Neuronal stem cell (in vitro differentiated cells): ENCODE data around the gene HOXC9.

Source experiments
- DNase-seq: peaks from one replicate; pipeline ENCODE4 v3.0.0-alpha.2; 2013; ENCODE audit warnings: low spot score
- H2AFZ ChIP-seq: one replicate; pipeline ENCODE4 v1.6.1; 2013; ENCODE audit warnings: mild to moderate bottlenecking, low read length, inconsistent platforms
- H2AK5ac ChIP-seq: 2 replicates; pipeline ENCODE4 v1.6.1; 2013; ENCODE audit warnings: low read depth, mild to moderate bottlenecking, inconsistent platforms, low read length, moderate library complexity, mixed read lengths
- H2BK120ac ChIP-seq: 2 replicates; pipeline ENCODE4 v1.6.1; 2013; ENCODE audit warnings: low read depth, mild to moderate bottlenecking, inconsistent platforms, low read length, moderate library complexity, mixed read lengths
- H2BK12ac ChIP-seq: one replicate; pipeline ENCODE4 v1.6.1; 2013; ENCODE audit warnings: low read length, inconsistent platforms
- H2BK15ac ChIP-seq: 2 replicates; pipeline ENCODE4 v1.6.1; 2013; ENCODE audit warnings: mild to moderate bottlenecking, low read length, inconsistent platforms, mixed read lengths
- H2BK5ac ChIP-seq: one replicate; pipeline ENCODE4 v1.6.1; 2013; ENCODE audit warnings: inconsistent platforms, mild to moderate bottlenecking, low read length, moderate library complexity
- H3K14ac ChIP-seq: one replicate; pipeline ENCODE4 v1.6.1; 2013; ENCODE audit warnings: low read length, inconsistent platforms
- H3K18ac ChIP-seq: 2 replicates; pipeline ENCODE4 v1.6.1; 2013; ENCODE audit warnings: low read length, inconsistent platforms
- H3K23ac ChIP-seq: 2 replicates; pipeline ENCODE4 v1.6.1; 2013; ENCODE audit warnings: low read depth, mild to moderate bottlenecking, mixed read lengths, low read length, inconsistent platforms; ENCODE audit not compliant: poor library complexity
- H3K27ac ChIP-seq: replicated peaks from 3 replicates; pipeline ENCODE4 v1.5.1; 2013; ENCODE audit warnings: low read length, inconsistent platforms
- H3K27me3 ChIP-seq, 3 experiments: 2 replicates each; pipeline ENCODE4 v1.6.1; 2013; ENCODE audit warnings: low read length in 3 of 3, mild to moderate bottlenecking in 2 of 3, inconsistent platforms in 1 of 3, low read depth in 1 of 3, mixed read lengths in 1 of 3, moderate library complexity in 1 of 3; ENCODE audit not compliant: control insufficient read depth in 3 of 3, insufficient read depth in 3 of 3
- H3K36me3 ChIP-seq, 2 donors: replicated peaks in 1 of 2; 2 replicates each; pipeline ENCODE4 v1.6.1; 2013; ENCODE audit warnings: low read length in 2 of 2; ENCODE audit not compliant: control insufficient read depth in 2 of 2, insufficient read depth in 2 of 2
- H3K4ac ChIP-seq: 2 replicates; pipeline ENCODE4 v1.6.1; 2013; ENCODE audit warnings: inconsistent platforms, mild to moderate bottlenecking, low read length, moderate library complexity
- H3K4me1 ChIP-seq, 2 donors: 1 replicate in 1 of 2; 2 replicates in 1 of 2; pipeline ENCODE4 v1.6.1; 2013; ENCODE audit warnings: low read length in 2 of 2, low read depth in 1 of 2; ENCODE audit not compliant: control insufficient read depth in 2 of 2, insufficient read depth in 1 of 2
- H3K4me2 ChIP-seq: one replicate; pipeline ENCODE4 v1.6.1; 2013; ENCODE audit warnings: mild to moderate bottlenecking, low read length, inconsistent platforms; ENCODE audit not compliant: insufficient read depth, poor library complexity, severe bottlenecking
- H3K4me3 ChIP-seq, 2 donors: 2 replicates each; pipeline ENCODE4 v1.5.1; 2013; ENCODE audit warnings: low read length in 2 of 2, mild to moderate bottlenecking in 2 of 2, inconsistent platforms in 1 of 2, moderate library complexity in 1 of 2
- H3K79me1 ChIP-seq: one replicate; pipeline ENCODE4 v1.6.1; 2013; ENCODE audit warnings: low read depth, mild to moderate bottlenecking, inconsistent platforms, low read length, moderate library complexity
- H3K9ac ChIP-seq: one replicate; pipeline ENCODE4 v1.6.1; 2013; ENCODE audit warnings: mild to moderate bottlenecking, low read depth, low read length, inconsistent platforms; ENCODE audit not compliant: poor library complexity
- H3K9me3 ChIP-seq, 2 donors: replicated peaks in 1 of 2; 2 replicates each; pipeline versions ENCODE3 to v1.6.1; 2013; ENCODE audit warnings: low read length in 2 of 2, mild to moderate bottlenecking in 2 of 2, inconsistent platforms in 1 of 2, low read depth in 1 of 2, mixed read lengths in 1 of 2, moderate library complexity in 1 of 2; ENCODE audit not compliant: control insufficient read depth in 2 of 2, insufficient read depth in 1 of 2
- H4K8ac ChIP-seq: one replicate; pipeline ENCODE4 v1.6.1; 2013; ENCODE audit warnings: low read depth, mild to moderate bottlenecking, inconsistent platforms, low read length, moderate library complexity
- H4K91ac ChIP-seq: one replicate; pipeline ENCODE4 v1.6.1; 2013; ENCODE audit warnings: low read length, low read depth, mild to moderate bottlenecking, inconsistent platforms; ENCODE audit not compliant: poor library complexity
- WGBS, 2 donors: extraction: QIAGEN DNeasy Blood & Tissue Kit; methylation state at CpG; one replicate each; pipeline ENCODE4 v1.1.7; 2013; ENCODE audit warnings: missing lambda C conversion rate in 2 of 2, mixed read lengths in 1 of 2; ENCODE audit not compliant: insufficient read length in 2 of 2, insufficient replicate concordance in 1 of 2; ENCODE audit errors: extremely low coverage in 2 of 2; 5-methylcytosine and 5-hydroxymethylcytosine counted together

HOXC9 gene

DNA sequence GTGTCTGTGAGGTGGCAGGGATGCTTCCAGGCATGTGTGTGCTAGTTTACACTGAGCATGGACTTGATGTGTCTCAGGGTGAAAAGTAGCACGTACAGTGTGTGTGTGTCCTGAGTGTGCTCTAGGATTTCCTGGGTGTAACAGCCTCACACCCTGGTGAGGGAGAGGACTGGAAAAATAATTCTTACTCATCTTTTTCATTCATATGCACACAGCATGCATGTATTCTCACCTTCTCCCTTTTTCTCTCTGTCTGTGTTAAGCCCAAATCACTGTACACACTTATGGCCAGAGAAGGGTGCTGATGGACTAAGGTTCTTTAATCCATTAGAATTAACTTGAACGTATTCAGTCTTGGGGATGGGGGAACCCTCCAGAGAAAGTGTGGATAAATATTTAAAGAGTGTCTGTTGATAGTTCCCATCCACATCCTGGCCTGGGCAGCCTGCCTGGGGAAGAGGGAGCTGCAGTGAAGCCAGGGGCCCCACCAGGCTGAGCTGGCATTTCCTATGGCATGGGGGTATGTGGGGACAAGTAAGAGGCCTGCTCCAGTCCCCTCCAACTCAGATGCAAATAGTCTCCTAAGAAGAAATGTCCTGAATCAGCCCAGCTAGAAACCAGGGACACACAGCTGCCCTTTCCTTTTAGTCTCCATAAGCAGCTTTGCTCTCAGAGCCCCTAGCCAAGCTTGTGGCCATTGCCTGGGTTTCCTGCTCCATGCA lies 7.7 kb downstream of the HOXC9 start:
- no peaks in the 10 kb centered on the region for H3K4me1 ChIP-seq
- H3K27me3 ChIP-seq: peaks cover 65 to 95% (median 95%) of the 10 kb centered on the region in 3 experiments
- no peak overlapping the region for H2AFZ ChIP-seq
- no peak overlapping the region for H2BK5ac ChIP-seq
- no peak overlapping the region for H2BK15ac ChIP-seq
- H3K4me2 ChIP-seq: no peak overlapping the region
- H3K4me3 ChIP-seq: no peak overlapping the region
- no peaks in the 10 kb centered on the region for H3K36me3 ChIP-seq
- H3K18ac ChIP-seq: no peak overlapping the region
- no peak overlapping the region for H2AK5ac ChIP-seq
- no peak overlapping the region for H2BK12ac ChIP-seq
- no peak overlapping the region for H3K4ac ChIP-seq
- H3K79me1 ChIP-seq: peaks cover 2% of the 10 kb centered on the region
- H3K23ac ChIP-seq: no peak overlapping the region
- H4K8ac ChIP-seq: no peak overlapping the region
- H3K14ac ChIP-seq: no peak overlapping the region
- no CpG with 5 or more reads among the region's 2 CpGs for WGBS, 2 donors
- H3K9ac ChIP-seq: peak overlapping the region; percentile 70
- no peaks in the 10 kb centered on the region for H3K9me3 ChIP-seq
- DNase-seq: no peak
- no peak overlapping the region for H3K27ac ChIP-seq
- no peak overlapping the region for H2BK120ac ChIP-seq
- H4K91ac ChIP-seq: no peak overlapping the region

DNA sequence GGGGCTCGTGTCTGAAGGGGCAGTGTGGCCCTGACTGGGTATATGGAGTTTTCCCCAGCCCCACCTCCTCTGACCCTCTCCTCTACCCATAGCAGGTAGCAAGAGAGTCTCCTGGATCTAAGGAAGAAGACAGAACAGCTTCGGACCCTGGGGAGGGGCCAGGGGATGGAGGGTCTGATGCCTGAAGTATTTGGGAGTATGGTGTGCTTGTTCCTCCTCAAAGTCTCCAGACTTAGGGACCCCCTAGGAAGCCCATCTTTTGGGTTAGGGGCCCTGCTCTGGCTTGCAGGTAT lies 8.2 kb downstream of the HOXC9 start:
- H2AFZ ChIP-seq: no peak overlapping the region
- H4K8ac ChIP-seq: no peak overlapping the region
- H2BK120ac ChIP-seq: no peak overlapping the region
- no peak overlapping the region for H2AK5ac ChIP-seq
- peaks cover 2% of the 10 kb centered on the region for H3K79me1 ChIP-seq
- H3K14ac ChIP-seq: no peak overlapping the region
- no peak overlapping the region for H3K23ac ChIP-seq
- no peak overlapping the region for H3K4me2 ChIP-seq
- H3K9me3 ChIP-seq: no peaks in the 10 kb centered on the region
- no peak overlapping the region for H3K4ac ChIP-seq
- H3K4me1 ChIP-seq: no peaks in the 10 kb centered on the region
- no peak overlapping the region for H4K91ac ChIP-seq
- H3K36me3 ChIP-seq: no peaks in the 10 kb centered on the region
- H3K27me3 ChIP-seq: peaks cover 65 to 95% (median 95%) of the 10 kb centered on the region in 3 experiments
- H2BK12ac ChIP-seq: no peak overlapping the region
- H2BK15ac ChIP-seq: no peak overlapping the region
- no peak overlapping the region for H2BK5ac ChIP-seq
- DNase-seq: no peak
- no peak overlapping the region for H3K4me3 ChIP-seq
- no CpG with 5 or more reads among the region's 2 CpGs for WGBS, 2 donors
- no peak overlapping the region for H3K27ac ChIP-seq
- H3K18ac ChIP-seq: no peak overlapping the region
- no peak overlapping the region for H3K9ac ChIP-seq

DNA sequence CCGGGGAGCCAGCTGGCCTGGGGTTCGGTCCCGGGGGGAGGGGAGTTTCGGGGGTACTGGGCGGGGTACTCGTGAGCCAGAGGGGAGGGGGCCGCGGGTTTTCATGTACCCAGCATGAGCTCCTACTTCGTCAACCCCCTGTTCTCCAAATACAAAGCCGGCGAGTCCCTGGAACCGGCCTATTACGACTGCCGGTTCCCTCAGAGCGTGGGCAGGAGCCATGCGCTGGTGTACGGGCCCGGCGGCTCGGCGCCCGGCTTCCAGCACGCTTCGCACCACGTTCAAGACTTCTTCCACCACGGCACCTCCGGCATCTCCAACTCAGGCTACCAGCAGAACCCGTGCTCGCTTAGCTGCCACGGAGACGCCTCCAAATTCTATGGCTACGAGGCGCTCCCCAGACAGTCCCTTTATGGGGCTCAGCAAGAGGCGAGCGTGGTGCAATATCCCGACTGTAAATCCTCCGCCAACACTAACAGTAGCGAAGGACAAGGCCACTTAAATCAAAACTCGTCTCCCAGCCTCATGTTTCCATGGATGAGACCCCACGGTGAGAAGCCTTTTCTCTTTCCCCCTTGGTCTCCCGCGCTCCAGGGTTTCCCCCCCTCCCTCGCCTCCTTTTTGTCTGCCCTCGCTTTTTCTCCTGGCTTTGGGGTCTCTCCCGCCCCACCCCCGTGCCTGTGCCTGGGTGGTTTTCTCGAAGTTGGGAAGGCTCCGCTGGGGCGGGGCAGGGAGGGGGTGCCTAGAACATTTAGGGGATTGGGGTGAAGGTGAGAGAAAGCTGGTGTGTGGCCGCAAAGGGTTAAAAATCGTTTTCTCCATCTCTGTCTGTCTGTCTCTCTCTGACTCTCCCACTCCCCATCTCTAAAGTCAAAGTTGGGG lies 9.5 kb downstream of the HOXC9 start:
- no peak overlapping the region for H3K4me3 ChIP-seq
- no CpG with 5 or more reads among the region's 51 CpGs for WGBS, 2 donors
- no peak overlapping the region for H3K4ac ChIP-seq

More for the DNA sequence above, 9.5 kb downstream of the HOXC9 start:
- H3K14ac ChIP-seq: no peak overlapping the region
- H2BK120ac ChIP-seq: no peak overlapping the region
- H3K27me3 ChIP-seq: peaks cover 63 to 95% (median 94%) of the 10 kb centered on the region in 3 experiments
- no peak overlapping the region for H3K18ac ChIP-seq
- H2AK5ac ChIP-seq: no peak overlapping the region
- no peak overlapping the region for H3K27ac ChIP-seq
- peaks cover 2% of the 10 kb centered on the region for H3K79me1 ChIP-seq
- H3K4me2 ChIP-seq: no peak overlapping the region
- no peak overlapping the region for H2BK12ac ChIP-seq
- H2BK5ac ChIP-seq: no peak overlapping the region
- H2AFZ ChIP-seq: peak overlapping the region; percentile 64
- no peak overlapping the region for H4K8ac ChIP-seq
- no peak overlapping the region for H4K91ac ChIP-seq
- no peaks in the 10 kb centered on the region for H3K4me1 ChIP-seq
- peak overlapping the region; percentile 32 for H2BK15ac ChIP-seq
- no peak overlapping the region for H3K9ac ChIP-seq
- no peak for DNase-seq
- H3K36me3 ChIP-seq: no peaks in the 10 kb centered on the region
- no peaks in the 10 kb centered on the region for H3K9me3 ChIP-seq
- H3K23ac ChIP-seq: no peak overlapping the region
